HG03457 (cell line): ENCODE data around the gene SSTR4.

Experiments
- ATAC-seq: cut with Tn5 transposase; IDR thresholded peaks from one replicate; pipeline ENCODE4 v1.9.1; 2021; ENCODE audit warnings: moderate number of reproducible peaks; ENCODE audit not compliant: unreplicated experiment

SSTR4 gene

DNA sequence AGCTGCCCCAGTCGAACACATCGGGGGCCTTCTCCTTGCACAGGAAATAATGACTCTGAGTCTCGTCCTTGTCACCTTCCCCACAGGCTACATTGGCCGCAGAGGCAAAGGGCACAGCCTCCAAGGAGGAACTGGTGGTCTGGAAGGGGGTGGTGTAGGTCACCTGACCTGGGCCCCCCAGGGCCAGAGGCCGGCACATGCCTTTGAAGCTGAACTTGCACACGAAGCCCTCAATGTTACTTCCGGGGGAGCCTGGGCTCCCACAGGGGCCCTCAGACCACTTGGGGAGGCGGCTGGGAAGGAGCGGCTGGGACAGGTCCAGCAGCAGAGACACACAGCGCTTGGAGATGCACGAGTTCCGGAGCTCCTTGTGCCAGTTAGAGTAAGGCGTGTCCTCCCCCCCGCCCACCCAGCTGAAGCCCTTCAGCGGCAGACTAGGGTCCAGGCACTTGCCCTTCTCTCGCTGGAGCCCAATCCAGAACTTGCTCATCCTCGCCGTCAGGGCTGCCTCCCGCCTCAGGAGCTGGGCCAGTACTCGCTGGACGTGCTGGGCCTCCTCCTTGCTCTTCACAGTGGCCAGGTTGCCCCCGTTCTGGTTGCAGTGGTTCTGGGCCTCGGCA, 50.4 kb downstream of the SSTR4 start:
- no peak for ATAC-seq

GRCh38 chr20:23086056-23086566, 51.0 kb downstream of the SSTR4 start, which contains the start of gene CD93:
Gene CD93, minus strand, starts transcription at chr20:23086324. Its CDS starts 132 bp downstream, at chr20:23086192.
- ATAC-seq = no peak

- ATAC-seq = no peak
Observed at GRCh38 chr20:23086931-23087411, 51.9 kb downstream of the SSTR4 start.

DNA sequence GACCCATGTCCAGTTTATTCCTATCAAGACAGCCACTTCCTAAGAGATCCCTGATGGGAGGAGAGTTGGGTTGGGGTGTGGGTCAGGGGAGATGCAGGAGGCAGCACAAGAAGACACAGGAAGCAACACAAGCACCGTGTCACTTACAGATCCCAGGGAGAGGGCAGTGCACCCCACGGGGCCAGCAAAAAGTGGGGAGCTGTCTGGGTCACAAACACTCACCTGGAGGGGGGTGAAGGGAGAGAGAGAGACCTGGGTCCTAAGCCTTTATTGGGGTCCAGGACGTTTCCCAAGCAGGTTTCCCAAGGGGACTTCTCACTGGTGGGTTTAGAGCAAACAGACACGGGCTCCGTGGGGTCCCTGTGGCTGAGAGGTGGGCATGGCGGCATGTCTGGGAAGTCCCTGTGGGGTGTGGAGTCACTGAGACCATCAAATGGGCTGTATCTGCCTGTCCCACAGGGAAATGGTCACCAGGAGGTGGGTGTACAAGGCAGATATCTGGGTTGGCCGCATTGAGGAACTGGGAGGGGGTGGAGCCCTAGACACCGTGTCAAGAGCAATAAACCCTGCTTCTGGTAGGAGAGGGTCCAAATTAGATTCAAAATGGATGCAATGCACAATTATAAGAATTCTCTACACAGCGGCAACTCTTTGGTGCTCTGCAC, 52.6 kb downstream of the SSTR4 start:
- ATAC-seq = no peak
